ENCODE measurements around the gene IKZF3. TPM values are rescaled to one million over a fixed set of nuclear protein-coding genes. Genes with fewer than 3 reads are reported as not detected.
"Not testable (repeated sequence)": the region's sequence is repeated elsewhere in the genome, so short reads cannot be mapped to it uniquely, and the experiment has no call there.

Gene IKZF3
- total RNA-seq, 1 donor from 2014 or later = 23.1 TPM

DNA sequence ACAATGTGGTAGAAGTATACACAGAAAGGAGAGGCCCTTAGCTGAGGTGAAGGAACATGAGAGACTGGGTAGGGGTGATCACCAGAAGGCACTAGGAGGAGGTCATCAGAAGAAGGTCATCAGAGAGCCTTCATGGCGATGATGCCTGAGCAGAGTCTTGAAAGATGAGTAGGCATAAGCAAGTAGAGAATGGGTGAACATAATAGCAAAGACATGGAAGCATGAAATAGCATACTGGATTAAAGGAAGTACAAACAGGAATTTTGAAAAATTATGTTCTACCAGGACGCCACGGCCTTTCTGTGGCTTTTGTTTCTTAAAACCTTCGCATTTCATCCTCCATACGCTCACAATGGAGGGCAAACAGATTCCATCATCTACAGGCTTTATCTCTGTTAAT is 2.9 kb downstream of the IKZF3 start:
- intact Hi-C loops (cut with micrococcal nuclease) = loop anchor here (5.0 kb wide), 2 partner anchors 66 to 89 kb away; partner anchors contain the start of genes LRRC3C and ORMDL3

DNA sequence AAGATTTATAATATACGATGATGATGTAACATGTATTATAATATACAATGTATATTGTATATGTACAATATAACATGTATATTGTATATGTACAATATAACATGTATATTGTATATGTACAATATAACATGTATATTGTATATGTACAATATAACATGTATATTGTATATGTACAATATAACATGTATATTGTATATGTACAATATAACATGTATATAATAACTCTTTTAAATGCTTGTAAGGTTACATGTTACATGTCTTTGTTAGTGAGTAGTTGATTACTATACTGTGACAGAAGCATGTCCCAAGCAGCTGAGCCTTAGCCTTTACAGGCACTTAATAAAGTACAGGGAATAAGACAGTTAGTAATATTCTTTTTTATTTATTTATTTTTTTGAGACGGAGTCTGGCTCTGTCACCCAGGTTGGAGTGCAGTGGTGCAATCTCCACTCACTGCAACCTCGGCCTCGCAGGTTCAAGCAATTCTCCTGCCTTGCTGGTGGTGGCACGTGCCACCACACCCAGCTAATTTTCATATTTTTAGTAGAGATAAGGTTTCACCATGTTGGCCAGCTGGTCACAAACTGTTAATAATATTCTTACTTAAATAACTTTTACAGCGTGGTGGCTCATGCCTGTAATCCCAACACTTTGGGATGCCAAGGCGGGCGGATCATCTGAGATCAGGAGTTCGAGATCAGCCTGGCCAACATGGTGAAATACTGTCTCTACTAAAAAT is 8.0 kb downstream of the IKZF3 start:
- intact Hi-C loops (cut with micrococcal nuclease) = not testable (repeated sequence)

DNA sequence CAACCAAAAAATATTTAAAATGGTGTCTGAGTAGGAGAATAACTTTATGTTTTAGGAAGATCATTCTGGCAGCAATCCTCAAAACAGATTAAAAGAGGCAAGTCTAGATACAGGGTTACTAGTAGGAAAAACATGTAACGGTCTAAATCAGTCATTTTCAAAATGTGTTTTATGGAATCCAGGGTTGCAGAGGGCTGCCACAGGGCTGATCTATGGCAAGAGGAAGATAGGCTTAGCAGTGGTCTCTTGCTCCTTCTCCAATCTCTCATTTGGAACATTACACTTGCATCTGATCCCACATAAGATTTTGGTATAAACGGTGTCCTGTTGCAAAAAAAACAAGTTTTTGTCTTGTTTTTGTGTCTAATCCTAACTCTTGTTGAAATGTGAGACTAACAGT is 9.2 kb downstream of the IKZF3 start:
- intact Hi-C loops (cut with micrococcal nuclease) = no loop called here

DNA sequence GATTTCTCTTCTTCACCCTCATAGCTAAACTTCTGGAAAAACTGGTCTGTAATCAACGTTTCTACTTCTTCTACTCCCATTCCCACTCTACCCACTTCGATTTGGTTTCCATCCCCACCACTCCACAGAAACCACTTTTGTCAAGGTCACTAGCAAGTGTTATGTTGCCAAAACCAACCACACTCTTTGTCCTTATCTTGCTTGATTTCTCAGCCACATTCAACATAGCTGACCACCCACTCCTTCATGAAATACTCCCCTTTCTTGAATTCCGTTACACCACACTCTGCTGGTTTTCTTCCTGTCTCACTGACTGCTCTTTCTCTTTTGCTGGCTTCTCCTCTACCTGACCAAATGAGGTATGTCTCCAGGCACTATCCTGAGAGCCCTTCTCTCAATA is 11.9 kb downstream of the IKZF3 start:
- intact Hi-C loops (cut with micrococcal nuclease) = no loop called here

DNA sequence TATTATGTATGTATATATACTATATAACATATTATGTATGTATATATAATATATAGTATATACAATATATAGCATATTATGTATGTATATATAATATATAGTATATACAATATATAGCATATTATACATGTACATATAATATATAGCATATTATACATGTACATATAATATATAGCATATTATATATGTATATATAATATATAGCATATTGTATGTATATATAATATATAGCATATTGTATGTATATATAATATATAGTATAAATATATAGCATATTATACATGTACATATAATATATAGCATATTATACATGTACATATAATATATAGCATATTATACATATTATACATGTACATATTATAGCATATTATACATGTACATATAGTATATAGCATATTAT is 13.9 kb downstream of the IKZF3 start:
- intact Hi-C loops (cut with micrococcal nuclease) = not testable (repeated sequence)

DNA sequence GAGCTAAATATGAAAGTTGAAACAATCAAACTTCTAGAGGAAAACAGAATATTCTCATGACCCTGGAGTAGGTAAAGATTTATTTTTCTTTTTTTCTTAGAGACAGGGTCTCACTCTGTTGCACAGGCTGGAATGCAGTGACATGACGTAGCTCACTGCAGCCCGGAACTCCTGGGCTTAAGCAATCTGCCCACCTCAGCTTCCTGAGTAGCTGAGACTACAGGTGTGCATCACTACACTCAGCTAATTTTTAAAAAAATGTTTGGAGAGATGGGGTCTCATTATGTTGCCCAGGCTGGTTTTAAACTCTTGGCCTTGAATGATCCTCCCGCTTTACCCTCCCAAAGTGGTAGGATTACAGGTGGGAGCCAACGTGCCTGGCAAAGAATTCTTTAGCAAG is 15.5 kb downstream of the IKZF3 start:
- intact Hi-C loops (cut with micrococcal nuclease) = no loop called here

DNA sequence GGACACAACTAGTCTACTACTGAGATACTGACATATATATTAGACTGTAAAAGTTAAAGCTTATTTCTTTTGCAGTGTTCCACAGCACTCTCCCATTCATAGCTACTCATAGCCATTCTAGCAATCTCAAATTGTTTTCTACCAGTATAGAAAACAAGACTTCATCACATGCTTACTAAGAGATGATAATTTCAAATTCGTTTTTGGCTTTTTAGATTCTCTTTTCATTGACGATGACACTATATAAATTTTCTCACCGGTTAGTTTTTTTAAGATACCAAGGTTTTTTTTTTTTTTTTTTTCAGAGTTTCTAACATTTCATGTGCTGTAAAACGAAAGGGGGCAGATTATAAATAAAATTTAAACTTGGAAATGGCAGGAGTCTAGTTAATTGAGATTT is 17.9 kb downstream of the IKZF3 start:
- intact Hi-C loops (cut with micrococcal nuclease) = no loop called here

DNA sequence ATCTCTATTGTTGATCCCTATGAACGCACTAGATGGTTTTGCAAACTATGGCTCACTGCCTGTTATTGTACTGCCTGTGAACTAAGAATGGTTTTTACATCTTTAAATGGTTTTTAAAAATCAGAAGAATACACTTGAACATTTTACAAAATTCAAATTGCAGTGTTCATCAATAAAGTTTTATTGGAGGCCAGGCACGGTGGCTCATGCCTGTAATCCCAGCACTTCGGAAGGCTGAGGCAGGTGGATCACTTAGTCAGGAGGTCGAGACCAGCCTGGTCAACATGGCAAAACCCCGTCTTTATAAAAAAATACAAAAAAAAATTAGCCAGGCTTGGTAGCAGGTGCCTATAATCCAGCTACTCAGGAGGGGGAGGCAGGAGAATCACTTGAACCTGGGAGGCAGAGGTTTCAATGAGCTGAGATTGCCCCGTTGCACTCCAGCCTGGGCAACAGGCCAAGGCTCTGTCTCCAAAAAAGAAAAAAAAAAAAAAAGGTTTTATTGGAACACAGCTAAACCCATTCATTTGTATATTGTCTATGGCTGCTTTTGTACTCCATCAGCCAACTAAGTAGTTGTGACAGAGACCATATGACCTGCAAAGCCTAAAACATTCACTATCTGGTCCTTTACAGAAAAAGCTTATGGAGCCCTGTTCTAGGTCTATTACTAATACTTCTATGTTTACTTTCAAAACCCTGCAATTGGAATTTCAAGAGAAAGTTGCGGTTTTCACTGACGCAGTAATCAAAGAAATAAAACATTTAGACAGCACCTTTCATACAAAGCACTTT is 18.9 kb downstream of the IKZF3 start:
- intact Hi-C loops (cut with micrococcal nuclease) = no loop called here

DNA sequence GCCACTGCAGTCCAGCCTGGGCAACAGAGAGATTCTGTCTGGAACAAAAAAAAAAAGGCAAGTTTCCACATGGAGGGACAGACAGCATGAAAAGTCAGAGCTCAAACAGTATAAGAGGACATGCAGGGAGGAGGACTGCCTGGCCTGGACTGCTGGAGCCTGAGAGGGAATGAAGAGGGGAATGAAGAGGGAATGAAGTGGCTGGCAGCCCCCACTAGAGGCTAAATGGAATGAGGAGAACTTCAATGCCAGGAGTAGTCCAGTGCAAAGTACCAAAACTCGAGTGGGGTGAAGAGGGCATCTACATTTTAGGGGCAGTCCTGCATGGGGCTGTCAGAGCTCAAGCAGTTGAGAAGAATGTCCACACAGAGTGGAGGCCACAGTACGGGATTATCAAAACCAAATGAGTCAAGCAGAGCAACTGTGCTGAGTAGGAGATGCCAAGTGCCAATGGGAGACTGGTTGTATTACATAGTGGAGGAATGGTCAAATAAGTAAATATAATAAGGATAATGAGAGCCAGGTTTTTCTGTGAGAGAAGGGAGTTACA is 22.9 kb downstream of the IKZF3 start:
- intact Hi-C loops (cut with micrococcal nuclease) = no loop called here

DNA sequence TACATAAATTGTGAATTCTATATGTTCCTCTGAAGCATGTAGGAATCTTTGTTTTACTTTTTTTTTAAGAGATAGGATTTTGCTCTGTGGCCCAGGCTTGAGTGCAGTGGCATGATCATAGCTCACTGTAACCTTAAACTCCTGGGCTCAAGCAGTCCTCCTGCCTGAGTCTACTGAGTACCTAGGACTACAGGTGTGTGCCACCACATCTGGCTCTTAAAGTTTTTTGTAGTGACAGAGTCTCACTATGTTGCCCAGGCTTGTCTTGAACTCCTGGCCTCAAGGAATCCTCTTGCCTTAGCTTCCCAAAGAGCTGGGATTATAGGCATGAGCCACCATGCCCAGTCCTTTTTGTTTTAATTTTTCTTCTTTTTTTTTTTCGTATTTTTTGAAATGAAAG is 25.3 kb downstream of the IKZF3 start:
- intact Hi-C loops (cut with micrococcal nuclease) = no loop called here

DNA sequence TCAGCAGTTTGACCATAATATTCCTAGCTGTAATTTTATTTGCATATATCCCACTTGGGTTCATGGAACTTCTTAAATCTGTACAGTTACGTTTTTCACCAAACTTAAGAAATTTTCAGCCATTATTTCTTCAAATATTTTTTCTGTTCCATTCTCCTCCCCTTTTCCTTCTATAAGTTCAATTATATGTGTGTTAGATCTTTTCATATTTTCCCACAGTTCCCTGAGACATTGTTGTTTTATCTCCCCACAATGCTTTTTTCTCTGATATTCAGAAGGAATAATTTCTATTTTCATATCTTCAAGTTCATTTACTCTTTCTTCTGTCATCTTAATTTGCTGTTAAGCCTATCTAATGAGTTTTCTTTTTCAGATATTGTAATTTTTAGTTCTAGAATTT is 26.1 kb downstream of the IKZF3 start:
- intact Hi-C loops (cut with micrococcal nuclease) = no loop called here

DNA sequence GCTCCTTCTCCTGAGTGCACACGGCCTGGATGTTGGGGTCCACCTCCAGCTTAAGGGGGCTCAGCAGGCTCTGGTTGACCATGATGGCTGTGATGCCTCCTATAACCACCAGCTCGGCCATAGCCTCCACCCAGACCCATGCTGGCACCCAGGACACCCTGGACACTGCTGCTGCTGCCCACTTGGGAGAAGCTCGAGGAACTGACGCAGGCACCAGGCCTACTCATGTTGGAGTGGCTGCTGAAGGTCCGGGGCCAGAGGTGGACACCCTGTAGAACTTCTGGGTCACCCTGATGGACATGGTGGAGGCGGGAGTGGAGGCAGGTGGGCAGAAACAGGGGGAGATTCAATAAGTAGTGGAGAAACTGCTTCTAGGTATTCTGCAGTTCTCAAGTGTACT is 28.0 kb downstream of the IKZF3 start:
- intact Hi-C loops (cut with micrococcal nuclease) = no loop called here

DNA sequence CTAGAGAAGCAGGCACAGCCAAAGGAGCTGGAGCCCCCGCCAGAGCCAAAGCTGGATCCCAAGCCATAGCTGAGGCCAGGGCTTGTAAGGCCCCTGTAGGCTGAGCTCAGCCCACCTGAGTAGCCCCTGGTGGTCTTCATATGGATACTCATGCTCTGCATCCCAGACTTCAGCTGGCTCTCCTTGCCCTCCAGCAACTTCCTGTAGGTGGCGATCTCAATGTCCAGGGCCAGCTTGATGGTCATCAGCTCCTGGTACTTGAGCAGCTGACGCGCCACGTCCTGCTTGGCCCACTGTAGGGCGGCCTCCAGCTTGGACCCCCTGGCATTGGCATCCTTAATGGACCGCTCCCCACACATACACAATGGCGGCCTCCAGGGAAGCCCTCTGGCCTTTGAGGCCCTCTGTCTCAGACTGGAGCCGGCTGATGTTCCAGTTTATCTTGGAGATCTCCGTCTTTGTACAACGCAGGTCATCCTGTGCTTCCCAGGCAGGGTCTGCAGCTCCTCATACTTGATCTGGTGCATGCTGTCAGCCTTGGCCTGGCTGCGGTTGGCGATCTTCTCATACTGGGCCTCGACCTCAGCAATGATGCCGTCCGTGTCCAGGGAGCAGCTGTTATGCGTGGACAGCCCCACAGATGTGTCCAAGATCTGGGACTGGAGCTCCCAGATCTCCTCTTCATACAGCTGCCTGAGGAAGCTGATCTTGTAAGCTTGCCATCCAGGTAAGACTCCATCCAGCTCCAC is 28.9 kb downstream of the IKZF3 start:
- intact Hi-C loops (cut with micrococcal nuclease) = no loop called here

DNA sequence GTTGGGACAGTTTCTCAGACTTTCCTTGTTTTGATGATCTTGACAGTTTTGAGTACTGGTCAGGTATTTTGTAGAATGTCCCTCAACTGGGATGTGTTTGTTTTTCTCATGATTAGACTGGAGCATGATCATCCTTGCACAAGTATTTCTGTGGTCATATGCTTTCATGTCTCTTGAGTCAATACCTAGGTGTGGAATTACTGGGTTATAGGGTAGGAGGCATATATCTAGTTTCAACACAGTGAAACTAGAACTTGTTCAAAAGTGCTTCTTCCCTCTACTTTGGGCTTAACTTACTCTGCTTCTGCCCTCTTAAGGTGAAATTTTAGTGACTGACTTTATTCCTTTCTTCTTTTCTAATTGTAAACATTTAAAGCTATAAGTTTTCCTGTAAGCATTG is 30.1 kb downstream of the IKZF3 start:
- intact Hi-C loops (cut with micrococcal nuclease) = no loop called here

DNA sequence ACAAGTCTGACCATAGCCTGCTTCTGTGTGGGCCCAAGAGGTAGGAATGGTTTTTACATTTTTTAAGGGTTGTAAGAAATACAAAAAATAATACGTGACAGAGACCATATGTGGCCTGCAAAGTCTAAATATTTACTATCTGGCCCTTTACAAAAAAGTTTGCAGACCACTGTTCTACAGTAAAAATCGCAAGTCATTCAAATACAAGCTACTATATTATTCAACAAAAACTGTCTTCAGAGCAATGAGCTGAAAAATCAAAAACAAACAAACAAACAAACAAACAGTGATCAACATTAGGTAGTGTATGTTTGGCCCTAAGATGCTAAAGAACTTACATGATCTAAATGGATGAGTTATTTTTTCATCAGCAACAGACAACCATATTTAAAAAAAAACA is 32.5 kb downstream of the IKZF3 start:
- intact Hi-C loops (cut with micrococcal nuclease) = no loop called here

DNA sequence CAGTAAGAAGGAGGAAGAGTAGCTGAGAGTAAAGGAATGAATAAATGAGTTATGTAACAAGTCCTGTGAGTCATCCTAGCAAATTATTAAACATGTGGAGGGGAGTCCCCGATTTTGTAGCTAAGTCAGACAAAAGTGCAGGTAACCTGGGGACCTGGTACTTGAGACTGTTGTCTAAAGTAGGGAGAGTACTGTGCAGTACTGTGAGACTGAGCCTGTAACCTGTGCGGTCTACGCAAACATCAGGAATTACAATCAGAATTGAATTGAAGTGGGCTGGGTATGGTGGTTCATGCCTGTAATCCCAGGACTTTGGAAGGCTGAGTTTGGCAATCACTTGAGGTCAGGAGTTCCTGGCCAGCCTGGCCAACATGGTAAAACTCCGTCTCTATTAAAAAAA is 35.7 kb downstream of the IKZF3 start:
- intact Hi-C loops (cut with micrococcal nuclease) = no loop called here

DNA sequence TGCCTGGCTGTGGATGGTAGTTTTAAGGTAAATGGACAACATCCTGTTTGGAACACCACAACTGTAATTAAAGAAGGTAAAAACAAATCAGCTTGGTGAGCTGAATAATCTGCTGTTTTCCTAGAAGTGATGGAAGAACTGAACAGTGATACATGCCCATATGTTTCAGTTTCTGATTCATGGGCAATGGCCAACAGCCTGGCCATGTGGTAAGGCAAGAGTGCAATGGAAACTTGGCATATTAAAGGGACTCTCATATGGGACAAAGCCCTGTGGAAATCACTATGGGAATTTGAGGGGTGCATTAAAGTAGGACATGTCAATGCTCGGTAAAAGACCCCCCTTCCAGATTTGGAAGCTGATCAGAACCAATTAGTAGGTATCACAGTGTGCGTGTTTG is 37.8 kb downstream of the IKZF3 start:
- intact Hi-C loops (cut with micrococcal nuclease) = no loop called here

DNA sequence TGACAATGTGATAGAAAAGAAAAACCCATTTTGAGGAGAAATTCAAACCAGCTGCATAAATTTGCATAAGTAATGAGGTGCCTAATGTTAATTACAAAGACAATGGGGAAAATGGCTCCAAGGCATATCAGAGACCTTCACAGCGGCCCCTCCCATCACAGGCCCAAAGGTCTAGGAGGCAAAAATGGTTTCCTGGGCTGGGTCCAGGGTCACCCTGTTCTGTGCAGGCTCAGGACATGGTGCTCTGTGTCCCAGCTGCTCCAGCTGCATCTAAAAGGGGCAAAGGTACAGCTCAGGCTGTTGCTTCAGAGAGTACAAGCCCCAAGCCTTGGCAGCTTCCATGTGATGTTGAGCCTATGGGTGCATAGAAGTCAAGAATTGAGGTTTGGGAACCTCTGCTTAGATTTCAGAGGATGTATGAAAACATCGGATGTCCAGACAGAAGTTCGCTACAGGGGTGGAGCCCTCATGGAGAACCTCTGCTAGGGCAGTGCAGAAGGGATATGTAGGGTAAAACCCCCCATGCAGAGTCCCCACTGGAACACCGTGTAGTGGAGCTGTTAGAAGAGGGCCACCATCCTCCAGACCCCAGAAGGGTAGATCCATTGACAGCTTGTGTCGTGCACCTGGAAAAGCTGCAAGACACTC is 40.6 kb downstream of the IKZF3 start:
- intact Hi-C loops (cut with micrococcal nuclease) = no loop called here

DNA sequence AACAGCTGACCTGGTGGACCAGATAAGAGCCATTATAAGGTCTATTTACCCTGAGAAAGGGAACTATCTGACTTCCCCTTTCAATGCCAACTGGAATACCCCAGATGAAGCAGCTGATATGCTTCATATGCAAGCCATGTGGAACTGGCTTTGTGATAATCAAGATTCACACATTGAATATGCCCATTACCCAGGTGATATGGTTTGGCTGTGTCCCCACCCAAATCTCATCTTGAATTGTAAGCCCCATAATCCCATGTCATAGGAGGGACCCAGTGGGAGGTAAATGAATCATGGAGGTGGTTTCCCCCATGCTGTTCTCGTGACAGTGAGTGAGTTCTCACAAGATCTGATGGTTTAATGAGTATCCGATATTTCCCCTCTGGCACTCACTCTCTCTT is 42.1 kb downstream of the IKZF3 start:
- intact Hi-C loops (cut with micrococcal nuclease) = no loop called here

DNA sequence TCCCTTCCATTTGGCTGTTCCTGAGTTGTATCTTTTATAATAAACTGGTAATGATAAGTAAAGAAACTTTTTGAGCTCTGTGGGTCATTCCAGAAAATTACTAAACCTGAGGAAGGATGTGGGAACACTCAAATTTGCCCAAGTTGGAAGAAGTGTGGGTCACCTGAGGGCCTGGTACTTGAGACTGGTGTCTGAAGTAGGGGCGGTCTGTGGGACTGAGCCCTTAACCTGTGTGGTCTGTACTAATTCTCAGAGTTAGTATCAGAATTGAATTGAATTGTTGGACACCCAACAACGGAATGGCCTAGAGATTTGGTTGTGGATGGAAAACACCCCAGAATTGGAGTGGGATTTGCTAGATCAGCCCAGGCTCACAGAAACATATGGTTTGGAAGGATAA is 43.1 kb downstream of the IKZF3 start:
- intact Hi-C loops (cut with micrococcal nuclease) = no loop called here

DNA sequence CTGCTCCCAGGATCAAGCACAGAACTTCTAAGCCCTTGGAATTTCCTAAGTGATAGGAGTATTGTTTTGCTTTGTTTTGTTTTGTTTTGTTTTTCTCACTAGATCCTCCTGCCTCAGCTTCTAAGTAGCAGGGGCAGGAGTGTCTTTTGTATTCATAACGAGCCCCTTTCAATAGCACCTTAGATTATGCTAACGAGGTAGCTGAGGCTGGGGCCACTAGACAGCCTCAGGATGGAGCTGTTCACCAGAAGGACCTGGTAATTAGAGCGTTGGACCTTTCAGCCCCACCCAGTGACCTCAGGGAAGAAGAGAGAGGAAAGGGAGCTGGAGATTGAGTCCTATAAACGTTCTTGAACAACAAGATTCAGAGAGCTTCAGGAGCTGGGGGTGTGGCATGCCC is 43.6 kb downstream of the IKZF3 start:
- intact Hi-C loops (cut with micrococcal nuclease) = no loop called here
